Liver (tissue), 9 donors: Measurements from ENCODE around the gene ADGRD1. TPM values are rescaled to one million over a fixed set of nuclear protein-coding genes. Genes with fewer than 3 reads are reported as not detected.

Experiments
- DNase-seq: peaks from one replicate; pipeline ENCODE4 v3.0.0-alpha.2; 2017; ENCODE audit warnings: low spot score
- H3K27ac ChIP-seq, 2 donors: one replicate each; pipeline ENCODE4 v1.7.0; 2013; ENCODE audit warnings: inconsistent platforms in 2 of 2, low read length in 2 of 2, control low read depth in 1 of 2, low read depth in 1 of 2, mild to moderate bottlenecking in 1 of 2
- H3K27me3 ChIP-seq, 4 donors: one replicate each; pipeline versions ENCODE4 v1.6.1 to v1.7.0; 2013; ENCODE audit warnings: low read length in 3 of 4, inconsistent platforms in 1 of 4, mild to moderate bottlenecking in 1 of 4, moderate library complexity in 1 of 4; ENCODE audit not compliant: control insufficient read depth in 4 of 4, insufficient read depth in 4 of 4
- H3K36me3 ChIP-seq, 4 donors: one replicate each; pipeline versions ENCODE4 v1.6.1 to v1.7.0; 2013; ENCODE audit warnings: low read length in 3 of 4, mild to moderate bottlenecking in 3 of 4, low read depth in 1 of 4, moderate library complexity in 1 of 4; ENCODE audit not compliant: control insufficient read depth in 4 of 4, insufficient read depth in 3 of 4
- H3K4me1 ChIP-seq, 4 donors: one replicate each; pipeline versions ENCODE4 v1.6.1 to v1.7.0; 2013; ENCODE audit warnings: low read length in 3 of 4, mild to moderate bottlenecking in 3 of 4, moderate library complexity in 1 of 4; ENCODE audit not compliant: control insufficient read depth in 4 of 4, insufficient read depth in 4 of 4
- H3K4me3 ChIP-seq, 3 donors: one replicate each; pipeline versions ENCODE4 v1.6.1 to v1.7.0; 2013; ENCODE audit warnings: low read length in 3 of 3, control low read depth in 1 of 3, low read depth in 1 of 3, mild to moderate bottlenecking in 1 of 3
- H3K9ac ChIP-seq, 2 donors: one replicate each; pipeline ENCODE4 v1.7.0; 2013; ENCODE audit warnings: low read length in 2 of 2, mild to moderate bottlenecking in 2 of 2, moderate library complexity in 2 of 2, control low read depth in 1 of 2, low read depth in 1 of 2
- H3K9me3 ChIP-seq, 4 donors: one replicate each; pipeline versions ENCODE4 v1.6.1 to v1.7.0; 2013; ENCODE audit warnings: low read length in 3 of 4; ENCODE audit not compliant: control insufficient read depth in 4 of 4
- FOXA1 ChIP-seq: IDR thresholded peaks from 2 replicates; pipeline ENCODE4 v1.6.1; 2016; ENCODE audit warnings: antibody characterized with exemption
- GABPA ChIP-seq, 2 donors: IDR thresholded peaks in 1 of 2; conservative IDR thresholded peaks in 1 of 2; 2 replicates each; pipeline ENCODE4 v1.6.1; 2016; ENCODE audit warnings: antibody characterized with exemption in 2 of 2, mild to moderate bottlenecking in 1 of 2, moderate library complexity in 1 of 2
- HNF4A ChIP-seq, 2 donors: conservative IDR thresholded peaks; 2 replicates each; pipeline ENCODE4 v1.6.1; 2016; ENCODE audit warnings: antibody characterized with exemption in 2 of 2, mild to moderate bottlenecking in 2 of 2
- HNF4G ChIP-seq: IDR thresholded peaks from 2 replicates; pipeline ENCODE4 v1.6.1; 2016; ENCODE audit warnings: antibody characterized with exemption
- JUND ChIP-seq, 2 donors: IDR thresholded peaks; 2 replicates each; pipeline ENCODE4 v1.6.1; 2016; ENCODE audit warnings: antibody characterized with exemption in 2 of 2
- RAD21 ChIP-seq, 2 donors: IDR thresholded peaks; 2 replicates each; pipeline ENCODE4 v1.6.1; 2016; ENCODE audit warnings: antibody characterized with exemption in 2 of 2, mild to moderate bottlenecking in 2 of 2
- RXRA ChIP-seq, 2 donors: IDR thresholded peaks; 2 replicates each; pipeline ENCODE4 v1.6.1; 2017 to 2018; ENCODE audit warnings: antibody characterized with exemption in 2 of 2, mild to moderate bottlenecking in 1 of 2
- SP1 ChIP-seq: IDR thresholded peaks from 2 replicates; pipeline ENCODE4 v1.6.1; 2018; ENCODE audit warnings: antibody characterized with exemption, mild to moderate bottlenecking
- TAF1 ChIP-seq: conservative IDR thresholded peaks from 2 replicates; pipeline ENCODE4 v1.6.1; 2016; ENCODE audit warnings: antibody characterized with exemption, mild to moderate bottlenecking
- YY1 ChIP-seq: IDR thresholded peaks from 2 replicates; pipeline ENCODE4 v1.6.1; 2016; ENCODE audit warnings: antibody characterized with exemption, mild to moderate bottlenecking
- ZBTB33 ChIP-seq: IDR thresholded peaks from 2 replicates; pipeline ENCODE4 v1.6.1; 2016; ENCODE audit warnings: antibody characterized with exemption
- WGBS: extraction: QIAGEN DNeasy Blood & Tissue Kit; methylation state at CpG from one replicate; pipeline ENCODE4 v1.1.7; 2013; 5-methylcytosine and 5-hydroxymethylcytosine counted together
- polyA plus RNA-seq, 2 donors: library from polyadenylated mRNA; stranded (reverse) in 1 of 2; unstranded in 1 of 2; fragments of 200-250 nt in 1 of 2; fragments of >200 nt in 1 of 2; fragmentation: Nextera tagmentation in 1 of 2; extraction: Ambion mirVana in 1 of 2; gene quantifications; one replicate each; pipeline versions ENCODE4 v1.2.1 to v1.2.3, GENCODE V29; 2013 to 2015
- total RNA-seq, 2 donors: library from RNA; depleted of rRNA; stranded (reverse); fragments of >200 nt; gene quantifications; one replicate each; pipeline ENCODE4 v1.2.3, GENCODE V29; 2014
- TF ChIP-seq, protein P1 (sequence below): fragments of 150-350 bp; IDR thresholded peaks from 2 replicates; pipeline ENCODE4 v1.5.1; 2017; ENCODE audit warnings: improper control_type of control experiment, low read depth, low read length; ENCODE audit not compliant: missing input control
- donor health status: healthy.
- donor health status: healthy.
- donor health status: healthy.
- donor health status: healthy.
- donor health status: healthy.

ADGRD1 gene
- total and polyA plus RNA-seq, 4 donors: 2.7 to 7.1 (median 4.6) TPM

DNA sequence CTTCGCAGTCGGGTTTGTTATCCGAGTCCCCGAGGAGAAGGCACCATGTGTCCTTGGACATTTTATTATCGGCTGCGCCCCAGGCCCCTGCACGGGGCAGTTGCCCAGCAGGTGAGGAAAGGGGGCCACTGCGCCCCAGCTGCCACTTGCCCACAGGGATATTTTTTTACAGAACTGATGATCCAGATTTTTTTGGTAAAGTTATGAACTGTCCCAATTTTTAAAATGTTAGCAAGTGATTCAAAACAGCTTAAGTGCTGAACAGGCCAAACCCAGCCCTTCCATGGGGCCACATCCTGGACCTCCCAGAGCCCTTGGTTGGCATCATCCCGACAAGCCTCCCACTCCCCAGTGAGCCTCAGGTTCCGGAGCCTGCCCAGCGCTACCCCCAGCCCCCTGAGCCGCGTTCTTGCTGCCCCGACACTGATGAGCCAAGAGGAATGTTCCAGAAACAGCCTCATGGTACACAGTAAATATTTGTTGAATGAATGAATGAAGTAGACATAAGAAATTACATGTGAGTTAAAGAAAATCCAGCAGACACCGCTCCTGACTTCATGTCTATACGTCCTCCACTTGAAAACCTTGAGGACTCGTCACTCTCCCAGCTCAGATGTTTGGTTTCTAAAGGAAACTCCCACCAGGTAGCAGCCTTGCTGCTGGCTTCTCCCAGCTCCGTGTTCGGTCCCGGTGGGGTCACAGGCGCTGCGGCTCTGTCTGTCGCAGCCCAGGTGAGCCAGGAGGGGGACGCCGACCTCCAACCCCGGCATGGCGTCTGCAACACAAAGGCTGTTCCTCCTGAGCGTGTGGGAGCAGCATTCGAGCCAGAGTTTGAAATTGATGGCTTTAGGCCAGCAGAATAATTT, 88.5 kb downstream of the ADGRD1 start:
- no peak for DNase-seq
- H3K36me3 ChIP-seq: no peaks in the 10 kb centered on the region
- 85% methylated on average over 29 of the region's 29 CpGs for WGBS
- no peak overlapping the region for H3K9ac ChIP-seq
- no peak overlapping the region for H3K27ac ChIP-seq
- H3K4me3 ChIP-seq: no peak overlapping the region
- no peaks in the 10 kb centered on the region for H3K4me1 ChIP-seq
- H3K27me3 ChIP-seq: no peaks in the 10 kb centered on the region
- no peak for TF ChIP-seq HNF4A (conservative IDR thresholded peaks at IDR 0.05)
- TF ChIP-seq TAF1: no peak
- no peak for TF ChIP-seq YY1
- TF ChIP-seq RAD21 (IDR thresholded peaks at IDR 0.05): no peak
- TF ChIP-seq HNF4G: no peak
- TF ChIP-seq, protein P1, sequence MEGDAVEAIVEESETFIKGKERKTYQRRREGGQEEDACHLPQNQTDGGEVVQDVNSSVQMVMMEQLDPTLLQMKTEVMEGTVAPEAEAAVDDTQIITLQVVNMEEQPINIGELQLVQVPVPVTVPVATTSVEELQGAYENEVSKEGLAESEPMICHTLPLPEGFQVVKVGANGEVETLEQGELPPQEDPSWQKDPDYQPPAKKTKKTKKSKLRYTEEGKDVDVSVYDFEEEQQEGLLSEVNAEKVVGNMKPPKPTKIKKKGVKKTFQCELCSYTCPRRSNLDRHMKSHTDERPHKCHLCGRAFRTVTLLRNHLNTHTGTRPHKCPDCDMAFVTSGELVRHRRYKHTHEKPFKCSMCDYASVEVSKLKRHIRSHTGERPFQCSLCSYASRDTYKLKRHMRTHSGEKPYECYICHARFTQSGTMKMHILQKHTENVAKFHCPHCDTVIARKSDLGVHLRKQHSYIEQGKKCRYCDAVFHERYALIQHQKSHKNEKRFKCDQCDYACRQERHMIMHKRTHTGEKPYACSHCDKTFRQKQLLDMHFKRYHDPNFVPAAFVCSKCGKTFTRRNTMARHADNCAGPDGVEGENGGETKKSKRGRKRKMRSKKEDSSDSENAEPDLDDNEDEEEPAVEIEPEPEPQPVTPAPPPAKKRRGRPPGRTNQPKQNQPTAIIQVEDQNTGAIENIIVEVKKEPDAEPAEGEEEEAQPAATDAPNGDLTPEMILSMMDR: no peak
- no peak for TF ChIP-seq SP1
- no peak for TF ChIP-seq RXRA (IDR thresholded peaks at IDR 0.05)
- H3K9me3 ChIP-seq: no peaks in the 10 kb centered on the region

GRCh38 chr12:131042834-131043245, 89.1 kb downstream of the ADGRD1 start:
- WGBS: 92% methylated on average over 14 of the region's 14 CpGs
- Histone ChIP-seq H3K9me3 (no peaks in the 10 kb centered on the region), H3K27me3 (no peaks in the 10 kb centered on the region), H3K36me3 (no peaks in the 10 kb centered on the region), H3K4me1 (no peaks in the 10 kb centered on the region), H3K4me3 (no peak overlapping the region), H3K27ac (no peak overlapping the region), H3K9ac (no peak overlapping the region)
- no peak for TF ChIP-seq HNF4G
- TF ChIP-seq SP1: no peak
- TF ChIP-seq TAF1: no peak
- TF ChIP-seq JUND (IDR thresholded peaks at IDR 0.05): no peak
- TF ChIP-seq FOXA1: no peak
- DNase-seq: no peak

GRCh38 chr12:131043401-131043871, 89.7 kb downstream of the ADGRD1 start:
- H3K4me3 ChIP-seq: no peak overlapping the region
- no peaks in the 10 kb centered on the region for H3K27me3 ChIP-seq
- TF ChIP-seq ZBTB33 (no peak), GABPA (IDR thresholded peaks at IDR 0.05 in 1 of 2, conservative IDR thresholded peaks at IDR 0.05 in 1 of 2) (no peak)
- no peaks in the 10 kb centered on the region for H3K36me3 ChIP-seq
- no peak for DNase-seq
- H3K9me3 ChIP-seq: no peaks in the 10 kb centered on the region
- 95% methylated on average over 21 of the region's 21 CpGs for WGBS
- H3K27ac ChIP-seq: no peak overlapping the region
- no peaks in the 10 kb centered on the region for H3K4me1 ChIP-seq
- H3K9ac ChIP-seq: no peak overlapping the region
